Endothelial cell of umbilical vein (primary cell): Measurements from ENCODE around the gene AVL9. TPM values are rescaled to one million over a fixed set of nuclear protein-coding genes. Genes with fewer than 3 reads are reported as not detected.

ENCODE experiments used
- BruUV-seq: library from RNA; stranded (reverse); fragments of 400-500 nt; replicated peaks from 2 replicates; lab custom pipeline; 2021; lab: Mats Ljungman, UMichigan
- CTCF ChIA-PET: fragments of 300-600, 350-600 bp; sonication (Branson Sonifier 250); formaldehyde crosslinking; loops from one replicate; lab custom pipeline; 2021; ENCODE audit warnings: antibody characterized with exemption, inconsistent platforms; lab: Charles Lee
- POLR2A ChIA-PET: fragments of 300-600, 350-600 bp; sonication (Branson Sonifier 250); formaldehyde crosslinking; loops from one replicate; lab custom pipeline; 2021; ENCODE audit warnings: antibody characterized with exemption, inconsistent platforms; lab: Charles Lee
- DNase-seq: peaks from one replicate; pipeline ENCODE4 v3.0.0-alpha.2; 2011; ENCODE audit warnings: low read depth, low spot score
- FAIRE-seq: peaks from 2 replicates; lab custom pipeline; 2011; peaks lifted over from hg19 to GRCh38; lab: Jason Lieb, UNC
- H2AFZ ChIP-seq: 2 replicates; pipeline ENCODE4 v1.6.0; 2012; ENCODE audit warnings: low read depth, low read length, control low read depth, inconsistent platforms
- H3K27ac ChIP-seq: 2 replicates; pipeline ENCODE4 v1.5.1; 2011; ENCODE audit warnings: low read depth, mild to moderate bottlenecking, control low read depth, low read length, moderate library complexity; ENCODE audit not compliant: insufficient read depth
- H3K27me3 ChIP-seq, 2 experiments: 2 replicates each; pipeline versions ENCODE4 v1.6.0 to v1.6.1; 2011; ENCODE audit warnings: low read length in 2 of 2, mixed read lengths in 1 of 2; ENCODE audit not compliant: control insufficient read depth in 2 of 2, insufficient read depth in 2 of 2
- H3K36me3 ChIP-seq, 2 experiments: 2 replicates in 1 of 2; 3 replicates in 1 of 2; pipeline ENCODE4 v1.5.1; 2011; ENCODE audit warnings: low read length in 2 of 2, mild to moderate bottlenecking in 1 of 2, moderate library complexity in 1 of 2; ENCODE audit not compliant: control insufficient read depth in 2 of 2, insufficient read depth in 2 of 2; ENCODE audit errors: extremely low read depth in 1 of 2
- H3K4me1 ChIP-seq: 3 replicates; pipeline ENCODE4 v1.5.1; 2011; ENCODE audit warnings: mild to moderate bottlenecking, low read length; ENCODE audit not compliant: control insufficient read depth, insufficient read depth; ENCODE audit errors: extremely low read depth
- H3K4me2 ChIP-seq: 2 replicates; pipeline ENCODE4 v1.6.1; 2011; ENCODE audit warnings: low read length, control low read depth, mixed read lengths; ENCODE audit not compliant: insufficient read depth
- H3K4me3 ChIP-seq, 3 experiments: fragments of 200-600 bp in 1 of 3; sonication (generic), shearing (Covaris generic) in 1 of 3; replicated peaks in 1 of 3; 2 replicates each; pipeline ENCODE4 v1.5.1; 2011 to 2016; ENCODE audit warnings: control low read depth in 3 of 3, low read length in 3 of 3, mild to moderate bottlenecking in 2 of 3, inconsistent platforms in 1 of 3, low read depth in 1 of 3, moderate library complexity in 1 of 3; ENCODE audit not compliant: insufficient read depth in 1 of 3
- H3K79me2 ChIP-seq: 2 replicates; pipeline ENCODE4 v1.6.0; 2012; ENCODE audit warnings: low read length, inconsistent platforms; ENCODE audit not compliant: control insufficient read depth, insufficient read depth
- H3K9ac ChIP-seq: replicated peaks from 2 replicates; pipeline ENCODE3; 2011; ENCODE audit warnings: low read length, control low read depth; ENCODE audit not compliant: insufficient read depth; ENCODE audit errors: extremely low read depth
- H3K9me1 ChIP-seq: replicated peaks from 3 replicates; pipeline ENCODE4 v1.6.0; 2011; ENCODE audit warnings: mild to moderate bottlenecking, low read length; ENCODE audit not compliant: control insufficient read depth, insufficient read depth; ENCODE audit errors: extremely low read depth
- H3K9me3 ChIP-seq: replicated peaks from 2 replicates; pipeline ENCODE4 v1.5.1; 2012; ENCODE audit warnings: low read length, inconsistent platforms; ENCODE audit not compliant: control insufficient read depth, insufficient read depth
- H4K20me1 ChIP-seq: replicated peaks from 2 replicates; pipeline ENCODE3; 2011; ENCODE audit warnings: mild to moderate bottlenecking, low read length; ENCODE audit not compliant: control insufficient read depth, insufficient read depth; ENCODE audit errors: extremely low read depth
- CTCF ChIP-seq, 2 donors: IDR thresholded peaks; 1 replicate in 1 of 2; 2 replicates in 1 of 2; pipeline ENCODE4 v1.5.1; 2011; ENCODE audit warnings: low read length in 2 of 2, mild to moderate bottlenecking in 2 of 2, moderate library complexity in 2 of 2, control low read depth in 1 of 2, inconsistent platforms in 1 of 2, low read depth in 1 of 2; ENCODE audit not compliant: insufficient read depth in 1 of 2; ENCODE audit errors: extremely low read depth in 1 of 2
- EZH2 ChIP-seq: IDR thresholded peaks from 2 replicates; pipeline ENCODE4 v1.6.1; 2012; ENCODE audit warnings: borderline replicate concordance, low read depth, mild to moderate bottlenecking, moderate library complexity, low read length, inconsistent platforms; ENCODE audit not compliant: severe bottlenecking
- FOS ChIP-seq: IDR thresholded peaks from 2 replicates; pipeline ENCODE4 v1.6.1; 2011; ENCODE audit warnings: mild to moderate bottlenecking, low read length, moderate library complexity, borderline replicate concordance; ENCODE audit not compliant: insufficient read depth
- GATA2 ChIP-seq: IDR thresholded peaks from 2 replicates; pipeline ENCODE4 v1.7.0; 2011; ENCODE audit warnings: low read depth, mild to moderate bottlenecking, moderate library complexity, mixed read lengths, low read length; ENCODE audit not compliant: insufficient read length, insufficient read depth
- JUN ChIP-seq: IDR thresholded peaks from 2 replicates; pipeline ENCODE4 v1.6.1; 2011; ENCODE audit warnings: borderline replicate concordance, low read depth; ENCODE audit not compliant: insufficient read length, insufficient read depth
- MAX ChIP-seq: IDR thresholded peaks from 2 replicates; pipeline ENCODE4 v1.6.1; 2011; ENCODE audit not compliant: insufficient read depth, insufficient read length
- MYC ChIP-seq: IDR thresholded peaks from one replicate; pipeline ENCODE4 v1.6.1; 2011; ENCODE audit warnings: mild to moderate bottlenecking, low read depth, low read length
- POLR2A ChIP-seq: IDR thresholded peaks from 2 replicates; pipeline ENCODE4 v1.6.1; 2012; ENCODE audit warnings: low read depth, mild to moderate bottlenecking, control low read depth, low read length
- POLR2AphosphoS5 ChIP-seq: IDR thresholded peaks from 2 replicates; pipeline ENCODE4 v1.6.1; 2012; ENCODE audit warnings: low read depth, mild to moderate bottlenecking, control low read depth, low read length, moderate library complexity; ENCODE audit not compliant: insufficient read depth
- dilution Hi-C: fragments of 300-500 bp; cut with MboI; formaldehyde crosslinking; loops from one replicate; pipeline ENCODE4 v1.15.0; 2019; ENCODE audit warnings: low sequenced_read_pairs; ENCODE audit not compliant: extremely low pct_ligation_motif_present
- intact Hi-C: fragments of 100-400 bp; cut with micrococcal nuclease; formaldehyde crosslinking; loops from one replicate; pipeline ENCODE4 v1.10.0; 2022
- polyA plus RNA-seq, 4 experiments: library from polyadenylated mRNA; depleted of rRNA in 3 of 4; stranded (reverse) in 3 of 4; unstranded in 1 of 4; fragments of >200 nt; gene quantifications; 2 replicates each; pipeline versions ENCODE4 v1.2.1 to v1.2.3, GENCODE V29; 2011 to 2012; ENCODE audit warnings: missing spikeins in 1 of 4
- total RNA-seq: library from RNA; stranded (reverse); gene quantifications from 2 replicates; pipeline ENCODE4 v1.2.3, GENCODE V29; 2021

Gene AVL9
- total and polyA plus RNA-seq, 2 donors (not counting 3 experiments of a cell fraction or from before 2014, with no cell fraction given): 12.7 to 42.5 TPM

DNA sequence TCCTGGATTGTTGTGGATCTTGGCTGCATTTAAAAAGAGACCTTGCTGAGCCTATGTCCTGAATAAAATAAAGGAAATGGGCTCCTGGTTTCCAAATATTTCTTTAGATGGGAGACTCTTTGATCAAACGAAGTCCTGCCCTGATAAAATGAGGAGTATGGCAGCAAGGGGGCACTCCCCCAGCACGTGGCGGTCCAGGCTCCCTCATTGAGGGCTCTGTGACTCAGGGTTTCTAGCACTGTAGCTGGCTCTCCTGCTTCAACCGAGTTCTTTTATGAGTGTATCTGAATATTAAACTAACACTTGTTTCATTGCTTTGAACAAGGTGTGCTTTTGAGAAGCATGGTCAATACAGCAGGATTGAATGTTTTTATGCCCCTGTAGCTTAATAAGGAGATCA lies 114.2 kb downstream of the AVL9 start:
- dilution Hi-C loops: no loop called here
- Histone ChIP-seq H3K4me1 (no peaks in the 10 kb centered on the region), H3K9me3 (no peaks in the 10 kb centered on the region)

GRCh38 chr7:32611201-32612099 lies 116.2 kb downstream of the AVL9 start:
- H3K4me2 ChIP-seq: no peak overlapping the region
- no peaks in the 10 kb centered on the region for H3K79me2 ChIP-seq
- no peak for DNase-seq
- CTCF ChIA-PET: no interaction called here
- intact Hi-C loops (no loop called here), dilution Hi-C loops (no loop called here)
- no peaks in the 10 kb centered on the region for H3K27me3 ChIP-seq
- no peaks in the 10 kb centered on the region for H4K20me1 ChIP-seq
- H3K36me3 ChIP-seq: no peaks in the 10 kb centered on the region
- no peak overlapping the region for H2AFZ ChIP-seq
- no peak overlapping the region for H3K27ac ChIP-seq
- no peak for TF ChIP-seq CTCF (IDR thresholded peaks at IDR 0.05; ENCODE audit: extremely low read depth in 1 of 2, insufficient read depth in 1 of 2, low read depth in 1 of 2, low read length in 2 of 2)
- no peak for TF ChIP-seq EZH2
- no peak for TF ChIP-seq FOS
- no peak for TF ChIP-seq POLR2A
- no peak for TF ChIP-seq JUN
- no peak for TF ChIP-seq POLR2AphosphoS5
- TF ChIP-seq MYC: no peak
- no peak for TF ChIP-seq GATA2
- TF ChIP-seq MAX: no peak
- no peaks in the 10 kb centered on the region for H3K4me1 ChIP-seq
- no peaks in the 10 kb centered on the region for H3K9me3 ChIP-seq
- no peak overlapping the region for H3K4me3 ChIP-seq
- H3K9ac ChIP-seq: no peak overlapping the region
- POLR2A ChIA-PET: interaction anchor here (0.6 kb wide), 1 partner anchor 17 kb away, joined by 3 read pairs; no protein-coding TSS in a partner anchor
- no peaks in the 10 kb centered on the region for H3K9me1 ChIP-seq
- FAIRE-seq: no peak
- BruUV-seq: no TSS peak

More for the DNA sequence above, 114.2 kb downstream of the AVL9 start:
- H4K20me1 ChIP-seq: no peaks in the 10 kb centered on the region
- ChIA-PET POLR2A (no interaction called here), CTCF (interaction anchor here (0.7 kb wide), 1 partner anchor 509 kb away, joined by 3 read pairs; no protein-coding TSS in a partner anchor)
- intact Hi-C loops: no loop called here
- H3K4me3 ChIP-seq: no peak overlapping the region
- no peaks in the 10 kb centered on the region for H3K9me1 ChIP-seq
- no peaks in the 10 kb centered on the region for H3K79me2 ChIP-seq
- H3K9ac ChIP-seq: no peak overlapping the region
- H3K36me3 ChIP-seq: no peaks in the 10 kb centered on the region
- no peak for TF ChIP-seq POLR2A
- no peak for TF ChIP-seq MAX
- TF ChIP-seq GATA2: no peak
- no peak for TF ChIP-seq POLR2AphosphoS5
- no peak overlapping the region for H2AFZ ChIP-seq
- FAIRE-seq (no peak), DNase-seq (no peak)
- no peaks in the 10 kb centered on the region for H3K27me3 ChIP-seq
- no TSS peak for BruUV-seq
- no peak overlapping the region for H3K27ac ChIP-seq
- no peak overlapping the region for H3K4me2 ChIP-seq
